Measurements from ENCODE around the gene P2RX7. TPM values are rescaled to one million over a fixed set of nuclear protein-coding genes. Genes with fewer than 3 reads are reported as not detected.
"Not testable (repeated sequence)": the region's sequence is repeated elsewhere in the genome, so short reads cannot be mapped to it uniquely, and the experiment has no call there.

The P2RX7 gene
- total and polyA plus RNA-seq, 2 donors (not counting 1 experiment from before 2014, with no cell fraction given): 1.9 to 17.2 TPM

- Histone ChIP-seq H3K4me1 (ENCODE audit: control insufficient read depth, extremely low read depth, insufficient read depth, low read length) (no peaks in the 10 kb centered on the region), H3K4me3 (replicated peaks in 1 of 4; ENCODE audit: control extremely low read depth in 1 of 4, insufficient read depth in 1 of 4, low read depth in 3 of 4, low read length in 4 of 4) (no peak overlapping the region), H3K36me3 (ENCODE audit: control insufficient read depth, insufficient read depth, low read length) (no peaks in the 10 kb centered on the region), H3K9ac (ENCODE audit: insufficient read depth, low read length) (no peak overlapping the region), H3K27me3 (ENCODE audit: control insufficient read depth, insufficient read depth, low read length) (no peaks in the 10 kb centered on the region), H3K79me2 (ENCODE audit: control insufficient read depth, insufficient read depth, low read length) (no peaks in the 10 kb centered on the region), H4K20me1 (ENCODE audit: control insufficient read depth, extremely low read depth, insufficient read depth, low read length) (no peaks in the 10 kb centered on the region), H3K27ac (ENCODE audit: insufficient read depth, low read length) (no peak overlapping the region), H3K4me2 (ENCODE audit: extremely low read depth, insufficient read depth, low read length) (no peak overlapping the region), H2AFZ (ENCODE audit: low read length) (no peak overlapping the region), H3K9me3 (ENCODE audit: control insufficient read depth, insufficient read depth, low read depth, low read length) (no peaks in the 10 kb centered on the region)
- DNase-seq (ENCODE audit: low read depth in 2 of 2): no peak
- TF ChIP-seq, protein P1, sequence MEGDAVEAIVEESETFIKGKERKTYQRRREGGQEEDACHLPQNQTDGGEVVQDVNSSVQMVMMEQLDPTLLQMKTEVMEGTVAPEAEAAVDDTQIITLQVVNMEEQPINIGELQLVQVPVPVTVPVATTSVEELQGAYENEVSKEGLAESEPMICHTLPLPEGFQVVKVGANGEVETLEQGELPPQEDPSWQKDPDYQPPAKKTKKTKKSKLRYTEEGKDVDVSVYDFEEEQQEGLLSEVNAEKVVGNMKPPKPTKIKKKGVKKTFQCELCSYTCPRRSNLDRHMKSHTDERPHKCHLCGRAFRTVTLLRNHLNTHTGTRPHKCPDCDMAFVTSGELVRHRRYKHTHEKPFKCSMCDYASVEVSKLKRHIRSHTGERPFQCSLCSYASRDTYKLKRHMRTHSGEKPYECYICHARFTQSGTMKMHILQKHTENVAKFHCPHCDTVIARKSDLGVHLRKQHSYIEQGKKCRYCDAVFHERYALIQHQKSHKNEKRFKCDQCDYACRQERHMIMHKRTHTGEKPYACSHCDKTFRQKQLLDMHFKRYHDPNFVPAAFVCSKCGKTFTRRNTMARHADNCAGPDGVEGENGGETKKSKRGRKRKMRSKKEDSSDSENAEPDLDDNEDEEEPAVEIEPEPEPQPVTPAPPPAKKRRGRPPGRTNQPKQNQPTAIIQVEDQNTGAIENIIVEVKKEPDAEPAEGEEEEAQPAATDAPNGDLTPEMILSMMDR (conservative IDR thresholded peaks at IDR 0.05 in 1 of 2, IDR thresholded peaks at IDR 0.05 in 1 of 2; ENCODE audit: low read depth in 1 of 2, low read length in 2 of 2): no peak
- no peak for TF ChIP-seq EZH2 (IDR thresholded peaks at IDR 0.05; ENCODE audit: low read length, missing control alignments)
Observed at GRCh38 chr12:121202407-121203355, 70.0 kb downstream of the P2RX7 start.

DNA sequence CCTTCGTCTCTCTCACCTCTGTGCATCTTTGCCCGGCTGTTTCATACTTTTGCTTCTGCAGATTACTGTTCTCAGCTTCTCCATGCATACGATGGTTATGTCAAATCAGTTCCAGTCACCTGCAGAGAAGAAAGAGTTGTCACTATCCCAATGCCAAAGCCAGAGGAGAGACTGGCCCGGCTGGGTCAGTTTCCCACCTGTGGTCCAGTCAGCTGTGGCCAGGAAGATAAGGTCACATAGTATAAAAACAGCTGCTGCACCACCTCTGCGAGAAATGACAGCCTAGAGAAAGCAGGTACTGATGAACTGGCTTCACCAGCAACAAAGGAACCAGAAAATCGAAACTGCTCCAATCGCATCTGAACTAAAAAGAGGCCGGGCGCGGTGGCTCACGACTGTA lies 70.8 kb downstream of the P2RX7 start:
- H3K4me3 ChIP-seq (replicated peaks in 1 of 4; ENCODE audit: control extremely low read depth in 1 of 4, insufficient read depth in 1 of 4, low read depth in 3 of 4, low read length in 4 of 4): no peak overlapping the region
- H3K4me1 ChIP-seq (ENCODE audit: control insufficient read depth, extremely low read depth, insufficient read depth, low read length): no peaks in the 10 kb centered on the region
- H3K27me3 ChIP-seq (ENCODE audit: control insufficient read depth, insufficient read depth, low read length): no peaks in the 10 kb centered on the region
- peak overlapping the region; percentile 0 for H3K9ac ChIP-seq (ENCODE audit: insufficient read depth, low read length)
- H3K79me2 ChIP-seq (ENCODE audit: control insufficient read depth, insufficient read depth, low read length): no peaks in the 10 kb centered on the region
- no peak overlapping the region for H3K27ac ChIP-seq (ENCODE audit: insufficient read depth, low read length)
- no peaks in the 10 kb centered on the region for H4K20me1 ChIP-seq (ENCODE audit: control insufficient read depth, extremely low read depth, insufficient read depth, low read length)
- H3K4me2 ChIP-seq (ENCODE audit: extremely low read depth, insufficient read depth, low read length): no peak overlapping the region
- H3K36me3 ChIP-seq (ENCODE audit: control insufficient read depth, insufficient read depth, low read length): no peaks in the 10 kb centered on the region
- H2AFZ ChIP-seq (ENCODE audit: low read length): no peak overlapping the region
- DNase-seq (ENCODE audit: low read depth in 2 of 2): no peak
- H3K9me3 ChIP-seq (ENCODE audit: control insufficient read depth, insufficient read depth, low read depth, low read length): no peaks in the 10 kb centered on the region
- TF ChIP-seq EZH2 (IDR thresholded peaks at IDR 0.05; ENCODE audit: low read length, missing control alignments): no peak
- TF ChIP-seq, protein P1 (conservative IDR thresholded peaks at IDR 0.05 in 1 of 2, IDR thresholded peaks at IDR 0.05 in 1 of 2; ENCODE audit: low read depth in 1 of 2, low read length in 2 of 2): no peak

DNA sequence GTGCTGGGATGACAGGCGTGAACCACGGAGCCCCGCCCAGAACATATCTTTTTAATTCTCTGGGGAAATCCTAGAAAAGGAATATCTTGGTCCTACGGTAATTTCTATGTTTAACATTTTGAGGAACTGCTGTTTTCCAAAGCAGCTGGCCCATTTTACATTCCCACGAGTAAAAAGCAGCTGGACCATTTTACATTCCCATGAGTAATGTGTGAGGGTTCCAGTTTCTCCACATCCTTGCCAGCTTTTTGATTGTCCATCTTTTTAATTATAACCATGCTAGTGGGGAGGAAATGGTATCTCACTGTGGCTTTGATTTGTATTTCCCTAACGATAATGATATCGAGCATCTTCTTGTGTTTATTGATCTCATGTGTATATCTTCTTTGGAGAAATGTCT lies 72.8 kb downstream of the P2RX7 start:
- Histone ChIP-seq H3K79me2 (ENCODE audit: control insufficient read depth, insufficient read depth, low read length) (no peaks in the 10 kb centered on the region), H4K20me1 (ENCODE audit: control insufficient read depth, extremely low read depth, insufficient read depth, low read length) (no peaks in the 10 kb centered on the region), H3K27me3 (ENCODE audit: control insufficient read depth, insufficient read depth, low read length) (no peaks in the 10 kb centered on the region), H3K36me3 (ENCODE audit: control insufficient read depth, insufficient read depth, low read length) (no peaks in the 10 kb centered on the region), H2AFZ (ENCODE audit: low read length) (no peak overlapping the region), H3K9me3 (ENCODE audit: control insufficient read depth, insufficient read depth, low read depth, low read length) (no peaks in the 10 kb centered on the region), H3K27ac (ENCODE audit: insufficient read depth, low read length) (no peak overlapping the region), H3K4me1 (ENCODE audit: control insufficient read depth, extremely low read depth, insufficient read depth, low read length) (no peaks in the 10 kb centered on the region), H3K4me2 (ENCODE audit: extremely low read depth, insufficient read depth, low read length) (no peak overlapping the region), H3K4me3 (replicated peaks in 1 of 4; ENCODE audit: control extremely low read depth in 1 of 4, insufficient read depth in 1 of 4, low read depth in 3 of 4, low read length in 4 of 4) (no peak overlapping the region), H3K9ac (ENCODE audit: insufficient read depth, low read length) (no peak overlapping the region)
- TF ChIP-seq, protein P1 (conservative IDR thresholded peaks at IDR 0.05 in 1 of 2, IDR thresholded peaks at IDR 0.05 in 1 of 2; ENCODE audit: low read depth in 1 of 2, low read length in 2 of 2): no peak
- TF ChIP-seq EZH2 (IDR thresholded peaks at IDR 0.05; ENCODE audit: low read length, missing control alignments): no peak
- DNase-seq (ENCODE audit: low read depth in 2 of 2): no peak

DNA sequence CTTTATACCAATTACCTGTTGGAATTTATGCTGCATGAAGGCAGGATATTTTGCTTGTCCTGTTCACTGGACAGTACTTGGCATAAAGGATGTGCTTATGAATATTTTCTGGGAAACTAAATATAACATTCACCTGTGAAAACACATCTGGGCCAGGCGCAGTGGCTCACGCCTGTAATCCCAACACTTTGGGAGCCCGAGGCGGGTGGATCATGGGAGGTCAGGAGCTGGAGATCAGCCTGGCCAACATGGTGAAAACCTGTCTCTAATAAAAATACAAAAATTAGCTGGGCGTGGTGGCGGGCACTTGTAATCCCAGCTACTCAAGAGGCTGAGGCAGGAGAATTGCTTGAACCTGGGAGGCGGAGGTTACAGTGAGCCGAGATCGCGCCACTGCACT lies 75.9 kb downstream of the P2RX7 start:
- not testable (repeated sequence) for H3K27me3 ChIP-seq (ENCODE audit: control insufficient read depth, insufficient read depth, low read length); H3K36me3 ChIP-seq (ENCODE audit: control insufficient read depth, insufficient read depth, low read length); DNase-seq (ENCODE audit: low read depth in 2 of 2); H3K4me3 ChIP-seq (replicated peaks in 1 of 4; ENCODE audit: control extremely low read depth in 1 of 4, insufficient read depth in 1 of 4, low read depth in 3 of 4, low read length in 4 of 4); H3K4me2 ChIP-seq (ENCODE audit: extremely low read depth, insufficient read depth, low read length); H3K4me1 ChIP-seq (ENCODE audit: control insufficient read depth, extremely low read depth, insufficient read depth, low read length); H3K27ac ChIP-seq (ENCODE audit: insufficient read depth, low read length); H3K9me3 ChIP-seq (ENCODE audit: control insufficient read depth, insufficient read depth, low read depth, low read length); H3K79me2 ChIP-seq (ENCODE audit: control insufficient read depth, insufficient read depth, low read length); H3K9ac ChIP-seq (ENCODE audit: insufficient read depth, low read length); H2AFZ ChIP-seq (ENCODE audit: low read length); H4K20me1 ChIP-seq (ENCODE audit: control insufficient read depth, extremely low read depth, insufficient read depth, low read length)
